Vagina (tissue), 2 donors: ENCODE results near the gene CKAP2L. TPM values are rescaled to one million over a fixed set of nuclear protein-coding genes. Genes with fewer than 3 reads are reported as not detected.
A peak's percentile ranks its signal among the peaks of the same experiment; 100 is the strongest.

Source experiments
- DNase-seq, 2 donors: peaks; one replicate each; pipeline ENCODE4 v3.0.0-alpha.2; 2017; ENCODE audit errors: extremely low spot score in 2 of 2
- H3K27ac ChIP-seq: fragments of 200-600 bp; sonication (generic); one replicate; pipeline ENCODE4 v1.5.1; 2019
- H3K27me3 ChIP-seq: fragments of 200-600 bp; sonication (generic); one replicate; pipeline ENCODE4 v1.5.1; 2019
- H3K36me3 ChIP-seq, 2 donors: fragments of 200-600 bp; sonication (generic); one replicate each; pipeline ENCODE4 v1.5.1; 2017 to 2019
- H3K4me1 ChIP-seq: fragments of 200-600 bp; sonication (generic); one replicate; pipeline ENCODE4 v1.5.1; 2019
- H3K4me3 ChIP-seq, 2 donors: fragments of 200-600 bp; sonication (generic); 1 replicate in 1 of 2; 2 replicates in 1 of 2; pipeline ENCODE4 v1.5.1; 2016 to 2019
- H3K9me3 ChIP-seq: fragments of 200-600 bp; sonication (generic); one replicate; pipeline ENCODE4 v1.5.1; 2019
- CTCF ChIP-seq, 3 experiments: fragments of 450-650 bp in 2 of 3; fragments of 200-600 bp in 1 of 3; sonication (generic) in 1 of 3; IDR thresholded peaks; one replicate each; pipeline ENCODE4 v1.5.1; 2017 to 2019; ENCODE audit warnings: antibody characterized with exemption in 3 of 3, mild to moderate bottlenecking in 2 of 3, moderate library complexity in 2 of 3
- POLR2A ChIP-seq, 2 donors: fragments of 450-650 bp; IDR thresholded peaks; one replicate each; pipeline ENCODE4 v1.6.1; 2017; ENCODE audit warnings: antibody characterized with exemption in 2 of 2, mild to moderate bottlenecking in 2 of 2, moderate library complexity in 2 of 2
- POLR2AphosphoS5 ChIP-seq, 2 donors: sonication (generic); formaldehyde crosslinking; IDR thresholded peaks; one replicate each; pipeline ENCODE4 v1.9.0; 2017; ENCODE audit warnings: antibody characterized with exemption in 2 of 2, mild to moderate bottlenecking in 2 of 2, low read depth in 1 of 2; ENCODE audit not compliant: insufficient read depth in 1 of 2
- intact Hi-C: fragments of 100-400 bp; cut with DNase I; formaldehyde crosslinking; loops from one replicate; pipeline ENCODE4 v1.15.1; 2023
- total RNA-seq: library from RNA; depleted of rRNA; stranded (reverse); fragments of >200 nt; gene quantifications from one replicate; pipeline ENCODE4 v1.2.3, GENCODE V29; 2016

Gene CKAP2L
- total RNA-seq, 1 donor from 2014 or later = 1.2 TPM

GRCh38 chr2:112693596-112693995, 70.8 kb downstream of the CKAP2L start:
- Histone ChIP-seq H3K9me3 (no peaks in the 10 kb centered on the region), H3K4me1 (peaks cover 9% of the 10 kb centered on the region), H3K27ac (no peak overlapping the region), H3K27me3 (no peaks in the 10 kb centered on the region), H3K4me3 (no peak overlapping the region), H3K36me3 (no peaks in the 10 kb centered on the region)
- intact Hi-C loops = no loop called here
- TF ChIP-seq POLR2AphosphoS5 (IDR thresholded peaks at IDR 0.05; ENCODE audit: insufficient read depth in 1 of 2, low read depth in 1 of 2) (no peak), POLR2A (IDR thresholded peaks at IDR 0.05) (no peak), CTCF (IDR thresholded peaks at IDR 0.05) (no peak)
- no peak for DNase-seq

GRCh38 chr2:112692918-112693317, 71.5 kb downstream of the CKAP2L start:
- no peak overlapping the region for H3K4me3 ChIP-seq
- intact Hi-C loops = no loop called here
- no peaks in the 10 kb centered on the region for H3K27me3 ChIP-seq
- H3K36me3 ChIP-seq = no peaks in the 10 kb centered on the region
- H3K9me3 ChIP-seq = no peaks in the 10 kb centered on the region
- no peak overlapping the region for H3K27ac ChIP-seq
- H3K4me1 ChIP-seq = peaks cover 9% of the 10 kb centered on the region
- TF ChIP-seq POLR2AphosphoS5 (IDR thresholded peaks at IDR 0.05; ENCODE audit: insufficient read depth in 1 of 2, low read depth in 1 of 2) (no peak), POLR2A (IDR thresholded peaks at IDR 0.05) (no peak), CTCF (IDR thresholded peaks at IDR 0.05) (no peak)
- DNase-seq = no peak

GRCh38 chr2:112692495-112692911, 71.9 kb downstream of the CKAP2L start:
- Histone ChIP-seq H3K4me1 (peaks cover 9% of the 10 kb centered on the region), H3K27ac (no peak overlapping the region), H3K4me3 (no peak overlapping the region), H3K36me3 (no peaks in the 10 kb centered on the region), H3K27me3 (no peaks in the 10 kb centered on the region), H3K9me3 (no peaks in the 10 kb centered on the region)
- intact Hi-C loops = no loop called here
- no peak for TF ChIP-seq CTCF (IDR thresholded peaks at IDR 0.05)
- TF ChIP-seq POLR2AphosphoS5 (IDR thresholded peaks at IDR 0.05; ENCODE audit: insufficient read depth in 1 of 2, low read depth in 1 of 2) = peak; percentile 34 to 74
- DNase-seq = peak in 1 of 2 donors; percentile 92

GRCh38 chr2:112691881-112692281, 72.5 kb downstream of the CKAP2L start:
- no peak overlapping the region for H3K4me3 ChIP-seq
- H3K27ac ChIP-seq = no peak overlapping the region
- H3K27me3 ChIP-seq = no peaks in the 10 kb centered on the region
- peak in 1 of 2 donors; percentile 77 for DNase-seq
- intact Hi-C loops = no loop called here
- no peaks in the 10 kb centered on the region for H3K9me3 ChIP-seq
- no peaks in the 10 kb centered on the region for H3K36me3 ChIP-seq
- H3K4me1 ChIP-seq = peaks cover 9% of the 10 kb centered on the region
- no peak for TF ChIP-seq POLR2A (IDR thresholded peaks at IDR 0.05)
- TF ChIP-seq POLR2AphosphoS5 (IDR thresholded peaks at IDR 0.05; ENCODE audit: insufficient read depth in 1 of 2, low read depth in 1 of 2) = no peak

GRCh38 chr2:112690853-112691401, 73.5 kb downstream of the CKAP2L start:
- TF ChIP-seq CTCF (IDR thresholded peaks at IDR 0.05) = peak; percentile 25 to 60 (median 48)
- TF ChIP-seq POLR2A (IDR thresholded peaks at IDR 0.05) = no peak
- no peaks in the 10 kb centered on the region for H3K36me3 ChIP-seq
- no peaks in the 10 kb centered on the region for H3K27me3 ChIP-seq
- intact Hi-C loops = no loop called here
- no peak for DNase-seq
- no peak overlapping the region for H3K27ac ChIP-seq
- H3K4me3 ChIP-seq = no peak overlapping the region
- H3K4me1 ChIP-seq = peaks cover 9% of the 10 kb centered on the region
- no peaks in the 10 kb centered on the region for H3K9me3 ChIP-seq
